Measurements from ENCODE around the gene MRPL23.
A peak's percentile ranks its signal among the peaks of the same experiment; 100 is the strongest.

Gene MRPL23

DNA sequence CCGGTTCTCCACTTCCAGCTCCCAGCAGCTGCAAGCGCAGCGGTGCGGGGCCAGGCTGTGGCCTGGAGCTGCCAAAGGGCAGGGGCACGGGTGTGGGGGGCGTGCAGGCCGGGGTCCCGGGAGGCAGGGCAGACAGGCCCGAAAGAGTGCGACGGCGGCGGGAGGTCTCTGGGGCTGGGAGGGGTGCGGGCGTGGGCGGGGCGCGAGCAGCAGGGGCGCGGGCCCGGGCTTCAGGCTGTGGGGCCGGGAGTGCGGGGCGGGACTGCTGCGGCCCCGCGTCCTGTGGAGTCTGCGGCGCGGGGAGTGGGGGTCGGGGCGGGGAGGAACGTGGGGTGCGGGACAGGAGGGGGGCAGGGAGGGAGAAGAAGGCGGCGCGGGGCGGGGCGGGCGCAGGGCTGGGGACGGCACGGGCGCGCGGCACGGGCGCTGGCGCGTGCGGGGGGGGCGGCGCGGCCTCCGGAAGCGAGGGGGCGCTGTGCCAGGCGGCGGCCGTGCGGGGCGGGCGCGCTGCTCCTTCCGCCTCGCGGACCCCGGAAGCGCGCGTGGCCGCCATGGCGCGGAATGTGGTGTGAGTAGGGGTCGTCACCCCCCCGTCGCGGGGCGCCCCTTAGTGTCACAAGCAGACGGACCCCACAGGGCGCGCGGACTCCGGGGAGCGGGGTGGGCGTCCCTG, at the start of gene MRPL23:
Gene MRPL23 (plus strand): TSS at position 521 of the 673 bp plus-strand sequence. CDS start 31 bp downstream, at position 552.
- DNase-seq: no peak

DNA sequence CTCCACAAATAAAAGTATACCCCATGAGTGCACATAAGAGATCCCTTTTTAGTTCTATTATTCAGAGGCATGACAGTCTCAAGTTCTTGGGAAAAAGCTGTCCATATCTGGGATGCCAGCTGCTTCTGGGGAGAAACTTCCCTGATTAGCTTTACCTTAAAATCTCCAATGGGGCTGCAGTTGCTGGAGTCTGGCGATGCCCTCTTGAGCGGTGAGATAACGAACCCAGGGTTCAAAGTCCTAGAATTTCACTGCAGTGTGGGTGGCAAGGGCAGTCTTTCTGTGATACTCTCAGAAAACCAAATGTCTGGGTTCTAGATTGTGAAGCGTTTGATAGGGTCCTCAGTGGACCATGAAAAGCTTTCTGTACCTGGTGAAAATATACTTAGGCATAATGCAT, 48.0 kb upstream of the MRPL23 start:
- DNase-seq: no peak

DNA sequence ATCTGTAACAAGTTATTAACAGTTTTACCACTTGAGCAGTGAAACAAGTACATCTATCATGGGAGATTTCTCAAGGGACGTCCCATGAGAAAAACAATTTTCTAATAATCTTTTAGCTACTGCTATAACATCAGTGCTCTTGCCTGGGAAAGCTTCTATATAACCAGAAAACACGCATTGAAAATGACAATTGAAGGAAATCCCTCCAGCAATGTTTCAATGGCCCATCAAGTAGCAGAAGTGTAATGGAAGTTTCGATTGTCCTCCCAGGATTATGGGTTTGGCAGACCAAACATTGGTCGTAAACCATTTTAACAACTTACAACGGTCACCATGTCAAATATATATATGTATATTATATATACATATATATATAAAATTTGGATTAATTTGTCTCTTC, 47.4 kb upstream of the MRPL23 start:
- DNase-seq: no peak

DNA sequence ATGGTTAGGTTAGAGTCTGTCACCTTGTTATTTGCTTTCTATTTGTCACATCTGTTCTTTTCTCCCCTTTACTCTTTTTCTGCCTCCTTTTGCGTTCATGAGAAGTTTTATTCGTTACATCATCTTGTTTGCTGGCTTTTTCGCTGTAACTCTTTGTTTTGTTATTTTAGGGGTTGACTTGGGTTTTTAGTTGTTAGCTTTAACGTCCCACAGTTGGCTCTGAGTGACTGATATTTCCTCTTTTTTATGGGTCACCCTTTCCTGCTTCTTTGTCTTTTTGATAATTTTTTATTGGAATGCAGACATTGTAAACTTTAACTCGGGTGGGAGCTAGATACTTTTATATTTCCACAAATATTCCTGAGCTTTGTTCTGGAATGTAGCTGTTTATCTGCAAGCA, 41.0 kb upstream of the MRPL23 start:
- no peak for DNase-seq

DNA sequence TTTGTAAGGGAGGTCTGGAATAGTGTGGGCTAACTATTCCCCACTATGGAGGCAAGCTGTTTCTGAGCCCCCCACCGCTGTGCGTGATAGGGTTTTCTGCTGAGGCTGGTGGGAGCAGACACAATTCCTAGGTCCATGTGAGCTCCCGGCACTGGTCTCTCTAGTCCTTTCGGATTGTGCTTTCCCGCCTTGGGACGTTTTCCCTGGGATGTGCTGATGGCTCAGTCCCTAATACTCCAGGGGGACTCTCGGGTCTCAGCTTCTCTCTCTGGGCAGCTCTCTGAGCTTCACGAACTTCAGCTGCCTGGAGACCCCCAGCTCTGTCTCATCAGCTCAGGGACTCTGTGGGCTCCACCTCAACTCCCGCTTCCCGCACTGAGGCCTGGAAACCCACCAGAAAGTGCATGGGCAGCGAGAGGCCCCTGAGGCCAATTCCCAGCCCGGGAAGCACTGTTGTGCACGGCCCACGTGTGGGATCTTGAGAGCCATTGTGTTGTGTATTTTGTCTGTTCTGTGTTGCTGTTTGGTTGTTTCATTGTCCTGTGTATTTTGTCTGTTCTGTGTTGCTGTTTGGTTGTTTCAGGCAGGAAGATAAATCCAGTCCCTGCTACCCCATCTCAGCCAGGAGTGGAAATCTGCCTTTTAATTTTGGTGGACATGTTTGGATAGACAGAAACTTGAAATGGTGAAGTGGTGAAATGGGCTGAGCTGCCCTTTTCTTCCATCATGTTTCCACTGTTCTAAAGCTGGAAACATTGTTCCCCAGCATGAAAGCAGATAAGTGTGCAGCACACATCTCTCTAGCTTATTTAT, 40.3 kb upstream of the MRPL23 start:
- DNase-seq: no peak

- DNase-seq: no peak
Measured at GRCh38 chr11:1908618-1909017, 38.5 kb upstream of the MRPL23 start.

DNA sequence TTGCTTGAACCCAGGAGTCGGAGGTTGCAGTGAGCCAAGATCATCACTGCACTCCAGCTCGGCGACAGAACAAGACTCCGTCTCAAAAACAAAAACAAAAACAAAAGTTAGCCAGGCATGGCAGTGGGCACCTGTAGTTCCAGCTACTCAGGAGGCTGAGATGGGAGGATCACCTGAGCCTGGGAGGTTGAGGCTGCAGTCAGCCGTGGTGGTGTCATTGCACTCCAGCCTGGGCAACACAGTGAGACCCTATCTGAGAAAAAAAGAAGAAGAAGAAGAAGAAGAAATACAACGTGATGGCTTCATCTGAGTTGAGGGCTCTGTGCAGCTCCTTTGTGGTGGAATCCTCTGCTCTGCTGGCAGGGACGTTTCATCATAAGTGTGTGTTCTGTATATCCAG, 37.6 kb upstream of the MRPL23 start:
- DNase-seq: no peak

DNA sequence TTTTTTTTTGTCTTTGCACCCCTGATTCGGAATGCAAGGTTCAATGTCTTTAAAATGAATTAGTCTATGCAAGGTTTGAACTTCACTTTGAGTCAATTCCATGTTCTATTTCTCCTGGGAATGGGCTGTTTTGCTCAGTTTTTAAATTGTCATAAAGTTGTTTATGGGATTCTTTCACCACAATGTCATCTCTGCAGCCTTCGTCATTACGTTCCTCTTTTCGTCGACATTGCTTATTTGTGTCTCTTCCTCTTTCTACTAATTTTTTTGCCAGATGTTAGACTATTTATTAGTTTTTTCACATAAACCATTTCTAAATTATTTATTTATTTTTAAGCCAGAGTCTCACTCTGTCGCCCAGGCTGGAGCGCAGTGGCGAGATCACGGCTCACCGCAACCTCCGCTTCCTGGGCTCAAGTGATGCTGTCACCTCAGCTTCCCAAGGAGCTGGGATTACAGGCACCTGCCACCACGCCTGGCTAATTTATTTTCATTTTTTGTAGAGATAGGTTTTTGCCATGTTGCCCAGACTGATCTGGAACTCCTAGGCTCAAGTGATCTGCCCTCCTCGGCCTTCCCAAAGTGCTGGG, 34.7 kb upstream of the MRPL23 start:
- no peak for DNase-seq

- no peak for DNase-seq
Measured at GRCh38 chr11:1913271-1914060, 33.7 kb upstream of the MRPL23 start.

DNA sequence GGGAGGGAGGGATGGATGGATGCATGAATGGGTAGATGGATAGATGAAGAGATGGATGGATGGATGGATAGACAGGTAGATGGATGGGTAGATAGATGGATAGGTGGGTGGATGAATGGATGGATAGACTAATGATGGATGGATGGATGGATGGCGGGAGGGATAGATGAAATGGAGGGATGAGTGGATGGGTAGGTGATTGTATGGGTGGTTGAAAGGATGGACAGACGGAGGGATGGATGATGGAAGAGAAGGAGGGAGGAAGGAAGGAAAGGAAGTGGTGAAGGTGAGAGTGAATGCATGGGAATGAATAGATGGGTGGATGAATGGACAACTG, 31.4 kb upstream of the MRPL23 start:
- no peak for DNase-seq

- DNase-seq: no peak
Measured at GRCh38 chr11:1916132-1916985, 30.8 kb upstream of the MRPL23 start.

DNA sequence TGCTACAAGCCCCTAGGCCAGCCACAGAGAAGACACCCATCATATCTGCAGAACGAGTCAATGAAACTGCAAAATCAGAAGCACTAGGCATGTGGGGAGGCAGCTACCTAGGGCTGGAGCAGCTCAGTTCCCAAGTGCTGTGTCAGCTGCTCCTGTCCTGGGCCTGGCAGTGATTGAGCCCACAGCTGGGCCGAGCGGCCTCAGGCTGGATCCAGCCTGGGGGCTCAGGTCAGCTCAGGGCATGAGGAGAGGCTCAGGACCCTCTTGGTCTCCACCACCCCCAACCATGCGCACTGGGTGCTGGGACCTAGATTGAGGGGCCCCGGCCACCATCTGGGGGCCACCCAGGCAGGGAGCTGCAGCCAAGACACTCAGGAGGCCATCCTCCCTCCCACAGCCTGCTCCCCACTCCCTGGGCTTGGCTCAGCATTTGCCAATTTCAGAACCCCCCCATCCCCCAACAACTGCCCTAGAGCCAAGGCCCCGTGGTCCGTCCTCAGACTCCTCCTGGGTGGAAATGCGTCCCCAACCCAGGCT, 30.1 kb upstream of the MRPL23 start:
- no peak for DNase-seq

GRCh38 chr11:1917523-1918435, 29.4 kb upstream of the MRPL23 start:
- DNase-seq: no peak

GRCh38 chr11:1918436-1919315, 28.5 kb upstream of the MRPL23 start:
- no peak for DNase-seq

- no peak for DNase-seq
Measured at GRCh38 chr11:1919391-1920127, 27.6 kb upstream of the MRPL23 start, which contains the start of gene TNNT3. TNNT3 (plus strand) TSS chr11:1919703; CDS start chr11:1922875, 3,172 bp downstream.

GRCh38 chr11:1920128-1920908, 26.8 kb upstream of the MRPL23 start:
- DNase-seq: no peak

- peak in 1 of 2 experiments; percentile 43 for DNase-seq
Measured at GRCh38 chr11:1920909-1921573, 26.1 kb upstream of the MRPL23 start.

All from NCI-H526 (cell line).